ENCODE results near the gene ZFHX3.

ZFHX3 gene

DNA sequence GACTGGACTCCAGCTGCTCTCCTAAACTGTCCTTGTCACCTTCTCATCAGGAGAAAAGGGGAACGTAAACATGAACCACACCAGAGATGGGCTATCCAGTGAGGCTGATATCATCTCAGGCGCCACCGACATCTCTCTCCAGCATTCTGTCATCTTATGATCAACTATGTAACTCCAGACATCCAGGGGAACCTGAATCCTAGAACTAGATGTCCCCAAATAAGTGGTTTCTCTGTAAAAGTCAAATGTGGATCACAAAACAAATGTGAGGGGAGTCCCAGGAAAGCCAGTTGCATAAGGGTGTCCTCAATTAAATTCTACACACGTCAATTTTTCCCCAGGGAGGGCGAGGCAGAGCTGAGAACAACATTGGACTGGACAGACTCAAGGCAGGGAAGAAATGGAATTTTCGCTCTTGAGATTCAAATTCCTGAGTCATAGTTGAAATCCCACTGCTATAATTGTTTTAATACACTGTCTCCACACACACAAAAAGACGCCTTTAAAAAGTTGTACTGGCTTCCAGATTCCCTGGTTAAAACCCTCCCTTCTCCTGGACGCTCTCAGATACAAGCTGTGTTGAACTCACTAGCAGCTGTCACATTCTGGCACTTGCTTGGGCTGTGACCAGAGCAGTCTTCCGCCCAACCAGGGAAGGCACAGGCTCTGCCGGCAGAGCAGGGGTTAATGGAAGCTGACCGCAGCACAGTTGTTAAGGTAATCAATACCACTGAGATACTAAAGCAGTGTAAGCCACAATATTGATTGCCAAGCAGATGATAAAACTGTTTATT lies 62.6 kb downstream of the ZFHX3 start:
- DNase-seq (ENCODE audit: insufficient read length, low spot score) (no peak), FAIRE-seq (no peak)

- FAIRE-seq (no peak), DNase-seq (ENCODE audit: insufficient read length, low spot score) (no peak)
Observed at GRCh38 chr16:72983728-72984350, 64.1 kb downstream of the ZFHX3 start.

DNA sequence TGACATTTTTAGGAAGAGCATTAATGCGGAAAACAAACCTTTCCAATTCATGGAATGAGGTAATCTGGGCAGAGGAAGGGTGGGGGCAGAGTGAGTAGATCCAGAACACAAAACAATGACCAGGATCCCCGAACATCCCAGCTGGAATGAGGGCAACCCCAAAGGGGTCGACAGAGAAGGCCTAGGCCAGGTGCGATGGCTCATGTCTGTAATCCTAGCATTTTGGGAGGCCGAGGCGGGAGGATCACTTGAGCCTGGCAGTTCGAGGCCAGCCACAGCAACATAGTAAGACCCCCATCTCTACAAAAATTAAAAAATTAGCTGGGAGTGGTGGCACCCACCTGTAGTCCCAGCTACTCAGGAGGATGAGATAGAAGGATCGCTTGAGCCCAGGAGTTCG lies 64.7 kb downstream of the ZFHX3 start:
- FAIRE-seq, result no peak
- no peak for DNase-seq (ENCODE audit: insufficient read length, low spot score)

DNA sequence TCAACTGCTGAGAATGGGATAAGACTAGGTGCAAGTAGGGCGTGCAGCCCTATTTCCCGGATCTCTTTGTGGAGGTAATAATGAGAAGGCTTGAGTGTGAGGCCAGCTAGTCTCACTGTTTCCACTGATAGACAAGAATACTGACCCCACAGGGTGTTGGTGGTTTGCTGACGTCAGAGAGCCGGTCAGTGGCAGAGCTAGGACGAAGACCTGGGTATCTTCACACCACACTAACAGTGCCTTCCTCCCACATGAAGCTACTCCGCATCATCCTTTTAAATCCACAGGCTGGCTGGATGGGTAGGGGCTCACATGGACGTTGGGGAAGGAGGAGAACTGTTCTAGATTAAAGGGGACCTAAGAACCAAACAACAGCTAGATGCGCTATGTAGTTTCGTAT lies 68.0 kb downstream of the ZFHX3 start:
- no peak for FAIRE-seq
- DNase-seq (ENCODE audit: insufficient read length, low spot score), result no peak

DNA sequence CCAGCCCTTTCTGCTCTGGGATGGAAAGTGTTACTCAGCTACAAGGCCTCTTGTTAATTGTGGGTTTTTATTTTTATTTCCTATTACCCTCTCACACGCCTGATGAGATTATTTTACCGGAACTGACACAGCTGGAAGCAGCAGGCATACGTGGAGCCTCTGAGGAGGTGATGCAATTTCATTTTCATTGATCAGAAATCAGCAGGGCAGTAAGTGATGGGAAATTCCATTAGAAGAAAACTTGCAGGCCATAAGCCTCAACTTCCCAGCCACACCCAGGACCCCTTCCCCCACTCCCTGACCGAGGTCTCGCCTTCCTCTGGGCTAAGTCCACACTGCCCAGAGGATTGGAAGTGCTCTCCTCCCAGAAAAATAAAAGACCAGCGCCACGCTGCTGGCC lies 69.7 kb downstream of the ZFHX3 start:
- FAIRE-seq (no peak), DNase-seq (ENCODE audit: insufficient read length, low spot score) (no peak)

DNA sequence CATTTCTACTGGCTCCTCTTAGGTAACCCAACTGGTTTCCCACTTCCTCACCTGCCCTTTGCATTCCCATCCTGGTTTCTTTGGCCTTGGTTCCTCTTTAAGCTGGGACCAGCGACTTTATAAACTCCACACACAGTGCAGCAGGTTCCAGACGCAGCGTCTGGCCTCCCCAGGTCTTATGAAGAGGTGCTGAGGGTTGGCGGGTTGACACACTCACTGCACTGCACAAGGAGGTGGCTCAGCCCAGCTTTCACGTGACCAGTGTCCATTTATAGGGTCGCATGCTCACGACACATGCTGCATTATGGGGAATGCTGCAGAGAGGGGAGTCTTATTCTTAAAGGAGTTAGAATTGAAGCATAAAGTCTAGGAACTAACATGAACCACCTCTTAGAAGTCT lies 70.8 kb downstream of the ZFHX3 start:
- FAIRE-seq (no peak), DNase-seq (ENCODE audit: insufficient read length, low spot score) (no peak)

- no peak for FAIRE-seq
- no peak for DNase-seq (ENCODE audit: insufficient read length, low spot score)
Observed at GRCh38 chr16:72976438-72977064, 71.4 kb downstream of the ZFHX3 start.

DNA sequence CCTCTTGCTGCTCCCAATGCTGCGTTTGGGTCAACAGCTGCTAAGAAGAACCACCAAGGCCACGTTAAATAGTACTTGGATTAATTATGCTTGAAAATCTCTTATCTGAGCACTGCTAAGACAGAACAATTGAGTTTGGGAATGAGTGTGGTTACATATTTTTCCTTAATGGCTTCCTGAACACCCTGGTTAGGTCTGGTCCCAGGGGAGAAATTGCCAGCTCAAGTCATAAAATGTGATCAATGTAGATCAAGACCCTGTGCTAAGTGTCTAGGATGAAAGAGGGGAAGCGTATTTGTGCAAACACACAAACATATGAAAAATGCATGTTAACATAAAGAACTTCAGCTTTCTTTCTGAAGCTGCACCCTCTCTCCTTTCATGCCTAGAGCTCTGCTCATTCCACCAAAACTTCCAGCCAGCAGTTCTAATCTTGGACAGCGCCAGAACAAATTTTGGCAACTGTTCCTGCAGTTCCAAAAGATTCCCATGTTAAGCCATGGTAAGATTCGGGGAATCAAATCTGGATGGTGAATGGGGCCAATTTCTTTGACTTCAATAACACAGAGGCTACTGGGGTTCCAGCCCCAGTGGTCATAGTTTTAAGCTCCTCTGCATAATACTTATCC lies 72.0 kb downstream of the ZFHX3 start:
- FAIRE-seq, result no peak
- no peak for DNase-seq (ENCODE audit: insufficient read length, low spot score)

GRCh38 chr16:72974142-72974769 lies 73.7 kb downstream of the ZFHX3 start:
- FAIRE-seq (no peak), DNase-seq (ENCODE audit: insufficient read length, low spot score) (no peak)

DNA sequence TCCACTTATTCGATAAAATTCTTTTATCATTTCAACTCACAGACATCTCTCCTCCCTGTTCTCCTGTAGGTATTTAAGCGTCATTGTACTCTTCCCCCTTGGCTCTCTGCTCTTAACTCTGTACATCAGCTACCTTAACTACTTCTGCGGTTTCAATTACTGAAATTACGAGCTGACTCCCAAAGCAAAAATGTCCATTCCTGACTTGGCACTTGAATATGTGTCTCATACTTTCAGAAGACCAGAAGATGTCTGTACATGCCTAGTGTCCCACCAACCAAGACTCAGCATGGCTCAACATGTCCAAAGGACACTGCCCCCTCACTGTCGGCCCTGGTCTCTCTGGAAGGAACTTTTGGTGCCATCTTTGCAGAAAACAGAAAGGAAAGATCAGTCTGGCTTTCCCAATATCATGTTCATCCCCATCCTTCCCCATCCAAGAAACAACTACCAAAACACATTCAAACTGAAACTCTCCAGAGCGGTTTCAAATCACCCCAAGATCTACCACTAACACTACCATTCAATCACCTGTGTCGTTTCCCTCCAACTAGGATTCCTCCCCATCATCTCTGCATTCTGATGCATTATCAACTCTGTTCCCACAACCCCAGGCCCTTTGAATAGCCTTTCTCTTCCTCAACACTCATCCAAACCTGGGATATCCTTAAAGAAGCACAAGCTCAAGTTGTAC lies 74.9 kb downstream of the ZFHX3 start:
- FAIRE-seq, result no peak

GRCh38 chr16:72971370-72971769 lies 76.6 kb downstream of the ZFHX3 start:
- no peak for FAIRE-seq
- DNase-seq (ENCODE audit: insufficient read length, low spot score), result no peak

More for the DNA sequence above, 74.9 kb downstream of the ZFHX3 start:
- no peak for DNase-seq (ENCODE audit: insufficient read length, low spot score)

DNA sequence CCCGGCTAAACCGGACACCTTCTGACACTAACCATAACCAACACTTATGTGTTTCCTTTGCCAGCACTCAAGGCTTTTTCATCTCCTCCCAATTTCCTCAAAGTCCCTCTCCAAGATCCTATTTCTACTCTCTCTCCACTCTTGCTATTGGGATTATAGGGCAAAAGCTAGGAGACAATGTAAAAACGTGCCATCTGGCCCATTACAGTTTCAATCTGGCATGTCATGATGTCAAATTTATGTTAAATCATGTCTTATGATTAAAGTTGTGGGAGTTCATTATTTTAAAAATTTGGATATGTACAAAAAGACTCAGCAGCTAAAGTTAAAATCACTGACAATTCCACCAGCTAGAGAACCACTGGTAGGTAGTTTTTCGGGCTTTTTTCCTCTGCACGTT lies 77.3 kb downstream of the ZFHX3 start:
- DNase-seq (ENCODE audit: insufficient read length, low spot score), result no peak
- no peak for FAIRE-seq

GRCh38 chr16:72969812-72970211 lies 78.1 kb downstream of the ZFHX3 start:
- FAIRE-seq, result no peak
- DNase-seq (ENCODE audit: insufficient read length, low spot score), result no peak

DNA sequence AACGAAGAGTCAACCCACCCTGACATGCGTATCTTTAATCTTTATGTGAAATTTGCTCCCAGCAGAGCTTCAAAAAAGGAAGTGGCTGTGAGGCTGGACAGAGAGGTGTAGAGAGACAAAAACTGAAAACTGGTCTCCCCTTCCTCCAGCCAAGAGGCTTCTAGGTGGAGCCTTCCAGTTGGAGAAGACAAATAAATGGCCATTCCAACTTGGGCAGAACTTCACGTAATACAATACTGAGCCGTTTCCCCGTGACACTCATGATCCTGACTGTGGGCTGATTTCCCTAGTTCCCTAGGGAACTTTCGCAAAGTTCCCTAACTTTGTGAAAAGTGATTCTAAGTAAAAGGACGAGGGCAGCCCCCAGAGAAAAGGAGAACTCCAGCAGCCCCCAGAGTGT lies 78.8 kb downstream of the ZFHX3 start:
- FAIRE-seq (no peak), DNase-seq (ENCODE audit: insufficient read length, low spot score) (no peak)

DNA sequence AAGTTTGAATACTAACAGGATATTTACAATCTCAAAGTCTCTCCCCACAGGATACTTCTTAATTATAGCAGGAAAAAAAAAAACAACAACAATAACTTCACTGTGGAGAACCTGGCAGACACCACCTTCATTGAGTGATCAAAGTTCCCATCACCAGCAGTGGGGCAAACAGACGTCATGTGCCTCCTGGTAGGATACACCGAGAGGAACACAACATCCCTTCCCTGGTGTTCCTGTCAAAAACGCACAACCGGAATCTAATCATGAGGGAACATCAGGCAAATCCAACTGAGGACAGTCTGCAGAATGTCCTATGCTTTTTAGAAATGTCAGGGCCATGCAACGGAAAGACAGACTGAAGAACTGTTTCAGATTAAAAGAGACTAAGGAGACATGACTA lies 80.0 kb downstream of the ZFHX3 start:
- FAIRE-seq (no peak), DNase-seq (ENCODE audit: insufficient read length, low spot score) (no peak)

GRCh38 chr16:72963533-72964315 lies 84.2 kb downstream of the ZFHX3 start:
- no peak for FAIRE-seq
- DNase-seq (ENCODE audit: insufficient read length, low spot score), result no peak

GRCh38 chr16:72962347-72962746 lies 85.6 kb downstream of the ZFHX3 start:
- DNase-seq (ENCODE audit: insufficient read length, low spot score), result no peak
- FAIRE-seq, result no peak

GRCh38 chr16:72961863-72962262 lies 86.1 kb downstream of the ZFHX3 start:
- FAIRE-seq, result no peak
- no peak for DNase-seq (ENCODE audit: insufficient read length, low spot score)

DNA sequence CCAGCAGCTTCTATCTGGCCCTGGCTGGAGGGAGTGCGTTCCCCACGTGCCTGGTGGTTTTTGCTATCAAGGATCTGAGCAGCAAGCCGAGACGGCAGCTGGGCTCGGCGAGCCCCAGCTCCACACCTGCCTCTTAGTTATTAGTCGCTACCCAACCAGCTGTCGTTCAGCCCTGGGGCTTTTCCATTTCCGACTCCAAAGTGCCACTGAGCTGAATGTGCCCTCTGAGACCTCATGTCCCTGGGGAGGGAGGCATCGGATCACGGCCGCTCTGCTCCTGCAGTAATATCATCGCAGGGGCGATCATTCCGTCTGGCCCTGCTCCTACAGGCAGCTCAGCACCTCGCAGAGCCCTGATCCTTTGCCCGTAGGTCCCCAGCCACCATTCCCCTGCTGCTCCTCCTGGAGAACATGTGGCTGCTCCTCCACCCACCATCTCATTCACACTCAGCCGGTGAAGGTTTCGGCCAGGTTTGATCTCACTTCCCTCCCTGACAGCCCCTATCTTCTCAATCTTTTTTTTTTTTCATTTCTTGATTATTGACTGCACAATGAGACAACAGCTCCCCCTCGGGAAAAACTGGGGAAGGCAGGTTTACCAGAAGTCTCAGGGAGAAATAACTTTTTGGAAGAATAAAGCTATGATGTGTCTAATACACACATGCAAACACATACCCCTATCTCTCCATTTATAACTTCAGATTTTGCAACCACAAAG lies 86.7 kb downstream of the ZFHX3 start:
- no peak for DNase-seq (ENCODE audit: insufficient read length, low spot score)

More for the DNA sequence above, 86.7 kb downstream of the ZFHX3 start:
- FAIRE-seq, result no peak

Measured in HTR-8/SVneo (cell line).